ENCODE results near the gene KCNG4. TPM values are rescaled to one million over a fixed set of nuclear protein-coding genes. Genes with fewer than 3 reads are reported as not detected.

The KCNG4 gene
- total RNA-seq, 1 experiment from 2014 or later, result not detected

GRCh38 chr16:84214451-84215066 is 25.3 kb downstream of the KCNG4 start:
- Histone ChIP-seq H3K4me2 (ENCODE audit: low read length) (no peak overlapping the region), H3K9me2 (ENCODE audit: insufficient read depth) (no peaks in the 10 kb centered on the region), H3K79me2 (ENCODE audit: insufficient read depth, low read length) (no peaks in the 10 kb centered on the region), H3K4me1 (ENCODE audit: control insufficient read depth in 1 of 2, insufficient read depth in 2 of 2, low read length in 2 of 2) (no peaks in the 10 kb centered on the region), H4K20me1 (ENCODE audit: insufficient read depth) (no peaks in the 10 kb centered on the region), H3K36me3 (ENCODE audit: control insufficient read depth in 1 of 2, insufficient read depth in 2 of 2, low read length in 2 of 2) (no peaks in the 10 kb centered on the region), H2AFZ (ENCODE audit: low read depth, low read length, poor library complexity, severe bottlenecking) (no peak overlapping the region), H3K27ac (ENCODE audit: low read depth, low read length) (no peak overlapping the region), H3K9ac (ENCODE audit: low read length) (no peak overlapping the region), H3K9me3 (ENCODE audit: control insufficient read depth in 1 of 2, insufficient read depth in 1 of 2, low read depth in 1 of 2, low read length in 2 of 2) (no peaks in the 10 kb centered on the region), H3K4me3 (replicated peaks in 1 of 2; ENCODE audit: low read depth in 1 of 2, low read length in 2 of 2) (no peak overlapping the region), H3K27me3 (ENCODE audit: insufficient read depth, low read length) (no peaks in the 10 kb centered on the region)
- CTCF ChIA-PET, result interaction anchor here (1.5 kb wide), 1 partner anchor 28 kb away, joined by 4 read pairs; the partner anchor contains the start of gene TAF1C
- intact Hi-C loops (cut with micrococcal nuclease), result no loop called here
- DNase-seq (ENCODE audit: low read depth, low spot score) (no peak), ATAC-seq (no peak)
- RAD21 ChIA-PET (ENCODE audit: low non-redundant PET in 1 of 2, low total read pairs in 2 of 2, uncharacterized antibody in 2 of 2, unreplicated experiment in 2 of 2), result no interaction called here
- BruUV-seq (replicated peaks), result no TSS peak
- TF ChIP-seq ZNF274 (IDR thresholded peaks at IDR 0.05; ENCODE audit: low read depth, low read length) (no peak), SIN3A (IDR thresholded peaks at IDR 0.05; ENCODE audit: low read depth) (no peak), ATF3 (IDR thresholded peaks at IDR 0.05) (no peak), TCF7L2 (IDR thresholded peaks at IDR 0.05; ENCODE audit: borderline replicate concordance, extremely low read depth, insufficient read depth, insufficient read length) (no peak), ELF1 (IDR thresholded peaks at IDR 0.05; ENCODE audit: borderline replicate concordance, low read depth) (no peak), RAD21 (IDR thresholded peaks at IDR 0.05; ENCODE audit: low read depth) (no peak), REST (IDR thresholded peaks at IDR 0.05; ENCODE audit: low read depth) (no peak), EZH2 (IDR thresholded peaks at IDR 0.05) (no peak), CTCF (IDR thresholded peaks at IDR 0.05 in 2 of 3, conservative IDR thresholded peaks at IDR 0.05 in 1 of 3; ENCODE audit: borderline replicate concordance in 1 of 3, insufficient read depth in 1 of 3, low read depth in 2 of 3, low read length in 2 of 3) (no peak), SRF (IDR thresholded peaks at IDR 0.05; ENCODE audit: low read depth) (no peak)
- POLR2A ChIA-PET, result no interaction called here

Measured in HCT116 (cell line).